ENCODE results near the gene TSSC4.
A peak's percentile ranks its signal among the peaks of the same experiment; 100 is the strongest.

Gene TSSC4

GRCh38 chr11:2433106-2433925, 32.8 kb downstream of the TSSC4 start:
- no peak for DNase-seq (ENCODE audit: low read depth in 2 of 2)

- no peak for DNase-seq (ENCODE audit: low read depth in 2 of 2)
These were observed 33.5 kb downstream of the TSSC4 start for GRCh38 chr11:2434008-2434407.

DNA sequence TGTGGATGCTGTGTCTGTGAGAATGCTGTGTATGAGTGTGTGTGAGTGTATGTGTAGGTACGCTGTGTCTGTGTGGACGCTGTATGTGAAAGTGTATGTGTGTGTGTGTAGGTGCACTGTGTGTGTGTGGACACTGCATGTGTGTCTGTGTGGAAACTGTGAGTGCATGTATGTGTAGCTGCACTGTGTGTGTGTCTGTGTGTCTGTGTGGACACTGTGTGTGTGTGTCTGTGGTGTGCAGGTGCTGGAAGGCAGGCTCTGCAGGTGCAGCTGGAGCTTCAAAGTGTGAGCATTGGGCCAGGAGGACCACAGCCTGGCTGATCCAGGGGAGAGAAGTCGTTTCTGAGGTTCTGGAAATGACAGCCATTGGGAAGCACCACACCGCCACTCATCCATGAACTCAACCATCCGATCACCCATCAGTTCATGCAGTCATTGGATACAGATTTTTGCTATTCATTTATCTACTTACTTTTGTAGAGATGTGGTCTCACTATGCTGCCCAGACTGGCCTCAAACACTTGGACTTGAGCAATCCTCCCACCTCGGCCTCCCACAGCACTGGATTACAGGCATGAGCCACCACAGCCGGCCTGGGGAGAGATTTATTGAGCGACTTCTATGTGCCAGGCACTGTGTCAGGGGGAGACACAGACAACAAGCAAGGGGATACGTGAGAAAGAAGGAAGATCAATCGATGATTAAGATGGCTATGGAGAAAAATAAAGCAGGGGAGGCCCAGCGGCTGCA, 34.1 kb downstream of the TSSC4 start:
- DNase-seq (ENCODE audit: low read depth in 2 of 2), result no peak

- no peak for DNase-seq (ENCODE audit: low read depth in 2 of 2)
These were observed 34.9 kb downstream of the TSSC4 start for GRCh38 chr11:2435288-2436012.

- no peak for DNase-seq (ENCODE audit: low read depth in 2 of 2)
These were observed 35.5 kb downstream of the TSSC4 start for GRCh38 chr11:2436013-2436520.

- no peak for DNase-seq (ENCODE audit: low read depth in 2 of 2)
These were observed 36.0 kb downstream of the TSSC4 start for GRCh38 chr11:2436521-2437031.

GRCh38 chr11:2437516-2437915, 37.0 kb downstream of the TSSC4 start:
- no peak for DNase-seq (ENCODE audit: low read depth in 2 of 2)

DNA sequence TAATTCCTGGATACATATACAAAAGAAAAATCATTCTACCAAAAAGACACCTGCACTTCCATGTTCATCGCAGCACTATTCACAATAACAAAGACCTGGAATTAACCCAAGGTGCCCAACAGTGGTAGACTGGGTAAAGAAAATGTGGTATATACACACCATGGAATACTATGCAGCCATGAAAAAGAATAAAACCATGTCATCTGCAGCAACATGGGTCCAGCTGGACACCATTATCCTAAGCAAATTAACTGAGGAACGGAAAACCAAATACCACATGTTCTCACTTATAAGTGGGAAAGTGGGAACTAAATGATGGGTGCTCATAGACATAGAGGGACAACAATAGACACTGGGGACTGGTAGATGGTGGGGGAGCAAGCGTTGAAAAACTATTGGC, 39.3 kb downstream of the TSSC4 start:
- DNase-seq (ENCODE audit: low read depth in 2 of 2), result no peak

GRCh38 chr11:2440646-2441045, 40.1 kb downstream of the TSSC4 start:
- no peak for DNase-seq (ENCODE audit: low read depth in 2 of 2)

DNA sequence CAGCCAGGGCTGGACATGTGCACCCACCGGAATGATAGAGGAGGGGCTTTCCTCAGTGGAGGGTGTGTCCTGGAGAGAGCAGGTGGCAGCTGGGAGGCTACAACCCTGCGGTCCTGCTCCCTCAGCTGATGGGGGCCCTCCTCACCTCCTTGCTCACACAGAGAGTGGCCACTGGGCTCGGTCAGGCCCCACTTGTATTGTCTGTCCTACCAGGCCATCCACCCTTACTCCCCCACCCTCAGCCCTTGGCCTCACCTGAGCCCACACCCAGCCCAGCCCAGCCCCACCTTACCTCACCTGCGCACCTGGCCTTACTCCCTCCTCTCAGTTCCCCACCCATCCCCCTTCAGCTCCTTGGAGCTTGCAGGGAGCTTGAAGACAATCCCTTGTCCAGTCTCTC, 40.6 kb downstream of the TSSC4 start:
- DNase-seq (ENCODE audit: low read depth in 2 of 2), result no peak

- DNase-seq (ENCODE audit: low read depth in 2 of 2), result no peak
These were observed 42.0 kb downstream of the TSSC4 start for GRCh38 chr11:2442589-2442988.

- DNase-seq (ENCODE audit: low read depth in 2 of 2), result no peak
These were observed 42.9 kb downstream of the TSSC4 start for GRCh38 chr11:2443406-2443805.

DNA sequence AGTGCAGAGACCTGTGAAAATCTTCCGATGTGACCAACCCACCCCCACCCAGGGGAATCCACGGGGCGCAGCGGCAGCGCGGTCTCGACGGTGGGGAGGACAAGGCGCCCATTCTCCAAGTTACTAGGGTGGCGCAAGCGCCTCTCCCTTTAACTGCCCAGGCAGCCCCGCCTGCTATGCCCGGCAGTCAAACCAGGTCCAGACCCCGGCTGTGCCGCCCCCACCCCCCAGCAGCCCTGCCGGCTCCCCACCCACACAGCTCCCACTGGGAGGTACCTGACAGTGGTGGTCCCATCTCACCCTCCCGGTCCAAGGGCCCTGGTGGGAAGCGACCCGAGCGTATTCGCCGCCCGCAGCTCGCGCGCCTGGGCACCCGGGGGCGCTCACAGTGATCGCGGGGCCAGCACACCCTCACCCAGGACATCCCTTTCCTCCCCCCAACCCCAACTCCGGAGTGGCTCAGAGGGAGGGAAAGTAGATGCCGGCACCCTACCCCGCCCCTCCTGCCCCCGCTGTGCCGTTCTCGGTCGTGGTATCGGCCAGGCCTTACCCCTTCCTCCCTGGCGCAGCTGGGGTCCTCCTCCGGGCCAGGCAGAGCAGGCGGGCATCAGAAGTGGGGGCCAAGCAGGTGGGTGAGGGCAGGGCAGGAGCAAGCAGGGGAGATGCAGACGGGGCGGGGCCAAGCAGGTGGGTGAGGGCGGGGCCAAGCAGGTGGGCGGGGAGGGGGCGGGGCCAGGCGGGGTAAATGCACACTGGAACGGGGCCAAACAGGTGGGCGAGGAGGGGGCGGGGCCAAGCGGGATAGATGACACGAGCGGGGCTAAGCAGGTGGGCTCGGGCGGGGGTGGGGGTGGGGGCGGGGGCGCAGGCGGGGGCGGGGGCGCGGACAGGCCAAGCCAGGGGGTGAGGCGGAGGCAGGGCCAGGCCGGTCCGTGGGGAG, 43.6 kb downstream of the TSSC4 start, which contains the start of gene TRPM5:
Gene TRPM5 (minus strand): TSS at position 634 of the 940 bp plus-strand sequence. CDS start 21,478 bp downstream, outside the sequence.
- peak; percentile 58 to 64 for DNase-seq (ENCODE audit: low read depth in 2 of 2)

- DNase-seq (ENCODE audit: low read depth in 2 of 2), result no peak
These were observed 44.5 kb downstream of the TSSC4 start, which contains the start of gene KCNQ1 for GRCh38 chr11:2444821-2445745. TSS of gene KCNQ1 (plus strand) at chr11:2445008. CDS start at chr11:2445099, 91 bp downstream.

- no peak for DNase-seq (ENCODE audit: low read depth in 2 of 2)
These were observed 45.4 kb downstream of the TSSC4 start for GRCh38 chr11:2445746-2446551.

DNA sequence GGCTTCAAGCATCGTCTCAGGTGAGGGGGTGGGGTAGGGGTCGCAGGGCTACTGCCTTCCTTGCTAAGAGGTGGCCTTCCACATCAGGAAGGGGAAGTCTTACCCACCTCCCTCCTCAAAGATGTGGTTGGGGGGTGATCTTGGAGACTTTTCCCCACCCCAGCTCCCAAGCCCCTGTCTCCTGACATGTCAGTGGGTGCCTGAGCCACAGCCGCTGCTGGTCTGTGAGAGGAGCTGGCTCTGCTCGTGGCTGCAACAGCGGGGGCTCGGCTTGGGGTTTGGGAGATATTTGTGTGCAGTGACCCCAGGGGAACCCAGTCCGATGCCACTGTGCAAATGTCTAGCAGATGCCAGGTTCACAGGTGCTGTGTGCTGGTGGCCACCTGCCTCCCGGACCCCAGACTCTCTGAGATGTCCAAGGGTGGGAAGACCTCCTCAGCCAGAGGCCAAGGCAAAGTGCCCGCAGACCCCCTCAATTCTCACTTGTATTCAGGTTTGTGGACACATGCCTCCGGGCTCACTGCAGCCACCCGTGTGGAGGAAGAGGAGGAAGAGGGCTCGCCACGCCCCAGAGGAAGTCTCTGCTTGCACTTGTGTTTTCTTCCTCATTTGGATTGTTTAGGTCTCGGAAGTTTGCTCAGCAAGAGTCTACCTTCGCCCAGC, 46.2 kb downstream of the TSSC4 start:
- no peak for DNase-seq (ENCODE audit: low read depth in 2 of 2)

DNA sequence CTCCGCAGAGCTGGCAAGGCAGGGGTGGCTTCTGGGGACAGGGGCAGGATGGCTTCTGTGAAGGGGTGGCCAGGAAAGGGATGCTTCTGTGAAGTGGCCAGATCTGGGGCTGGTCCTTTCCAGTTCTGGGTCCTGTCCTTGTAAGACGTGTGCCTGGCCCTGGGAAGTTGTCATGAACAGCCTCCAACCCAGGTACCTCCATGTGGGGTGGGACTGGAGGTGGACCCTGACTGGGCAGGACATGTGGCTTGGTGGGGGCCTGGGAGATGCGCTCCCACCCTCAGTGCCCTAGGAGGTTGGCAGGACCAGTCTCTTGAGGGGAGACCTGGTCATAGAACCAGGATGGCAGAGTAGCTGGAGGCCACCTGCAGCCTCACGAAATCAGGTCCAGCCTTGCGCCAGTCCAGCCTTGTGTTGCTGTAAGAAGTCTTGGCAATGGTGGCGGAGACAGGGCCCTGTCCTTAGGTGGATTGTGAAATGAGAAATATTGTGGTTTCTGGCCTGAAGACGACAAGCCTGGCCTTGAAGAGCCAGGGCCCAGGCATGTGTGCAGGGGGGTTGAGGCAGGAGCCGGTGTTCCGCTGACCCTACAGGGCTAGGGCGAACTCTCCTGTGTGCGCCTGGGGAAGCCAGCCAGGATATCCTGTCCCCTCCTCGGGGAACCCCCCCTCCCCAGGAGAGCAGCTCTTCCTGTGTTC, 46.9 kb downstream of the TSSC4 start:
- no peak for DNase-seq (ENCODE audit: low read depth in 2 of 2)

Measured in activated CD8-positive, alpha-beta memory T cell treated with anti-CD3 and anti-CD28 coated beads for 4 hours (primary cell).